HG02610 (cell line): ENCODE results near the gene ALDH8A1.
"Not testable (repeated sequence)": the region's sequence is repeated elsewhere in the genome, so short reads cannot be mapped to it uniquely, and the experiment has no call there.

Source experiments
- ATAC-seq: cut with Tn5 transposase; IDR thresholded peaks from one replicate; pipeline ENCODE4 v1.9.1; 2021; ENCODE audit warnings: mild to moderate bottlenecking, moderate library complexity; ENCODE audit not compliant: unreplicated experiment

ALDH8A1 gene

GRCh38 chr6:134920422-134920821 lies 29.5 kb downstream of the ALDH8A1 start:
- no peak for ATAC-seq

DNA sequence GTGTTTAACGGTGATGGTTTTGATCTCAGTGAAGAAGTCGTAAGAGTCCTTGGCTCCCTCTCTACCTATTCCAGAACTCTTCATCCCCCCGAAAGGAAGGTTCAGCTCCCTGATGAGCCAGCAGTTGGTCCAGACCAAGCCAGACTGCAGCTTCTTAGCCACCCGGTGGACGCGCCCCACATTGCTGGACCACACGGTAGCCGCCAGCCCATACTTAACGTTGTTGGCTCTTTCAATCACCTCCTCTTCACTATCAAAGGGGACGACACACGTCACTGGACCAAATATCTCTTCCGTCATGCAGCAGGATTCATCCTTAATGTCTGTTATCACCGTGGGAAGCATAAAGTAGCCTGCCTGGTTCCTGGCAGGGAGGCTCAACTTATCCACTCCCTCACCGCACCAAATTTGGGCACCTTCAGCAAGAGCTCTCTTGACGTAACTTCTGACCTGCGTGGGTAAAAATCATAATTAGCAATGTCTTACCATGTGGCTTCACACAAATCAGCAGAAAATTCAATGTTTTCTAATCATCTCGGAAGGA lies 31.4 kb downstream of the ALDH8A1 start:
- ATAC-seq: no peak

- ATAC-seq: no peak
Observed at GRCh38 chr6:134911547-134911946, 38.4 kb downstream of the ALDH8A1 start.

DNA sequence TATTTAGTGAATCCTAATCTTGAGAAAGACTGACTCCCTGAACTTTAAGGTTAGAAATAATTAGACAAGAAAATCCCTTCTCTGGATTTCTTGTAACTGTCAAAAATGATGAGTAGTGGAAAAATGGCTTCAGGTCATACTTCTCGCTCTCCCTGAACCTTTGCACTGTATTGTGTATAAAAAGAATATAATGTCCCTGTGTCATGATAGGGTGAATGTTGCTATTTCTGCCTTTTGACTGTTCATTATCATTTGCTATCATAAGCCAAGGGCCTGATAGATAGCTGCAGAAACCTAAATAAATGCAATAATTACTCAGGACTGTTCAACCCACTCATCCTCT lies 39.3 kb downstream of the ALDH8A1 start:
- no peak for ATAC-seq

DNA sequence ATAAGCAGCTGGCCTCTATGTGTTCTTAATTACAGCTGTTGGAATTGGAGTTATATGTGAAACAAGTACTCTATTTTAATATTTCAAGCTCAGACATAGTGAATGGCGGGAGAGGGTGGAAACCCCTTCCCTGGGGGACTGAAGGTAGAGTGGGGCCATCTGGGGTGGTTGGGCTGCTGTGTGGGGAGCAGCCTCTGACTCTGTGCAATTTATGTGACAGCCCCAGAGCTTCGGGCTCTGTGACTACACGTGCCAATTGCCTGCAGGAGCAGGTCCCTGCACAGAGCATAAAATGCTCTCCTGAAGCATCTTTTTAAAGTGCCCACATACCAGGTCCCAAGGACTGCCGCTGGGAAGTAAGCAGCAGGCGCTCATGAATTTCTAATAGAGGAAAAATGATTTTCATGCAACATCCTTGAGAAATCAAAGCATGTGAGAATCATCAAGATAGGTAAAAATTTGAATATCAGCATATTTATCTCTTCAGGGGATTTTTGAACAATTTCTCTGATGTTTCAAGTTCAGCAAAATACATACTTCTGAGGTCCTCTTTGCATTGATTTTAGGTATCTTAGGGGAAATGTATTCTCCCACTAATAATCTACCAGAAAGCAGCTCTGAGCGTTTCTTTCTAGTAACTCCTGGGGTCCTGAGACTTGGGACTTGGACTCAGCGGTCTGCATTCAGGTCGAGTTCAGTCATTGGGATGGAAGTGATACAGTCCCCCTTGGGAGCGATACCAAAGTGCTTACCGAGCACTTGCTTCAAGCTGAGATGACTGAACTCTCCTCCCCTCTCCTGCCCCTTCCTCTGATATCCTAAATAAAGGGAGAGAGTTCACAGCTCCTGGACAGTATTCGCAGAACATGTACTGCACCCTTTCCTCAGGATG lies 40.0 kb downstream of the ALDH8A1 start:
- no peak for ATAC-seq

- ATAC-seq: no peak
Observed at GRCh38 chr6:134908906-134909516, 40.9 kb downstream of the ALDH8A1 start.

GRCh38 chr6:134904731-134905130 lies 45.2 kb downstream of the ALDH8A1 start:
- not testable (repeated sequence) for ATAC-seq

- no peak for ATAC-seq
Observed at GRCh38 chr6:134903448-134903847, 46.5 kb downstream of the ALDH8A1 start.

GRCh38 chr6:134902936-134903335 lies 47.0 kb downstream of the ALDH8A1 start:
- ATAC-seq: no peak

- ATAC-seq: no peak
Observed at GRCh38 chr6:134902074-134902861, 47.6 kb downstream of the ALDH8A1 start.

DNA sequence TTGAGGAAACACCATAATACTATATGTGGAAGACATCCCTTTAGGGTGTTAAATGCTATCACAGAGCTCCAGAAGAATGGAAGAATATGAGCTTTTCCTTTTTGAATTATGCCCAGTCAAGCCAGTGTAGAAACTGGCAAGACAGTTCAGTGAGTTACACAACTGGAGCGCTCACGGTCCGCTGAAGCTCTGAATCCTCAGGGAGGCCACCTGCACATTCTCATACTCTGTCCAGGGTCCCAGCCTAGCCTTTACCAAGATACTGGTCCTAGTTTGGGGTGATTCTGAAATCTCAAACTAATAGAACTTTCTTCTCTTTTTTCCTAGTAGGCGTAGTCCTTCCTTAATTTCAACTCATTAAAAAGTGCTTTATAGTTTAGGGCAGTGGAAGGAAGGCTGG lies 51.3 kb downstream of the ALDH8A1 start:
- ATAC-seq: no peak

DNA sequence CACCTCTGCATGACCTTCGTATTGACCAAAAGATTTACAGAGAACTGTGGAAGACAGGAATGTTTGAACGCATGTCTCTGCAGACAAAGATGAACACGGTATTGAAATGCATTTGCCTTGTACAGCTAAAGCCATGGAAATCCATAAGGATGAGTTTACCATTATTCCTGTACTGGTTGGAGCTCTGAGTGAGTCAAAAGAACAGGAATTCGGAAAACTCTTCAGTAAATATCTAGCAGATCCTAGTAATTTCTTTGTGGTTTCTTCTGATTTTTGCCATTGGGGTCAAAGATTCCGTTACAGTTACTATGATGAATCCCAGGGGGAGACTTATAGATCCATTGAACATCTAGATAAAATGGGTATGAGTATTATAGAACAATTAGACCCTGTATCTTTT lies 51.7 kb downstream of the ALDH8A1 start:
- not testable (repeated sequence) for ATAC-seq

- ATAC-seq: no peak
Observed at GRCh38 chr6:134896910-134897309, 53.0 kb downstream of the ALDH8A1 start.

GRCh38 chr6:134894800-134895199 lies 55.1 kb downstream of the ALDH8A1 start:
- ATAC-seq: no peak

DNA sequence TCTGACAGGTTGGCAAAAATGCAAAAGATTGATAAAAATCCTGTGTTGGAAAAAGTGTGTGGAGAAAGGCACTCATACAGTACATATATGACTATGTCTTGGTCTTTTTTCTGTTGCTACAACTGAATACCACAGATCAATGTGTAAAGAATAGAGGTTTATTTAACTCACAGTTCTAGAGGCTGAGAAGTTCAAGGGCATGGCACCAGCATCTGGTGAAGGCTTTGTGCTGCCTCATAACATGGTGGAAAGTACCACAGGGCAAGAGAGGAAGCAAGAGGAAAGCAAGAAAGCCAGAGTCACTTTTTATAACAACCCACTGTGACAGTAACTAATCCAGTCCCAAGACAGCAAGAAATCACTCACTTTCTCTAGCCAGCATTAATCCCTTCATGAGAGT lies 57.5 kb downstream of the ALDH8A1 start:
- no peak for ATAC-seq

DNA sequence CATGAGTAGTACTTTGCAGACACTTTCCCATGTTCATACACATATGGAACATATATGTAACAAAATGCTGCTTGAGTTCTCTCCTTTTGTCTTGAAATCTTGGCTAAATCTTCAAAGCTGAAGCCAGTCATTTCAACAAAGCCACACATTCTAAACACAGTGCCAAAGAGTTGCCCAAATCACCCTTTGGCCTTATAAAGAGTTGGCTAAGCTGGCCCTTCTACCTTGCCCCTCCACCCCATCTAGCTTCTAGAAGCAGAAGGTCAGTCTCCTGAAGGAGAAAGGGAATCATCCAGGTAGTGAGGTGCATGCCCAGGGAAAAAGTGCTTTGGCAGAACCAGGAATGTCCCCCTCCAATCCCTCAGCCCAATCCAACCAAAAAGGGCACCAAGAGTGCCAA lies 58.3 kb downstream of the ALDH8A1 start:
- ATAC-seq: no peak

- ATAC-seq: no peak
Observed at GRCh38 chr6:134888316-134888715, 61.6 kb downstream of the ALDH8A1 start.

DNA sequence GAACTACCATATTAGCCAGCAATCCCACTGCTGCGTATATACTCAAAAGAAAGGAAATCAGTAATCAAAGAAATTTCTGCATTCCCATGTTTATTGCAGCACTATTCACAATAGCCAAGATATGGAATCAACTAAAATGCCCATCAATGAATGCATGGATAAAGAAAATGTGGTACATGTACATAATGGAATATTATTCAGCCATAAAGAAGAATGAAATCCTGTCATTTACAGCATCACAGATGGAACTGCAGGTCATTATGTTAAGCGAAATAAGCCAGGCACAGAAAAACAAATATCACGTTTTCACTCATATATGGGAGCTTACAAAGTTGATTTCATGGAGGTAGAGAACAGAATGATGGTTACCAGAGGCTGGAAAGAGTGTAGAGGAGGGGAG lies 65.1 kb downstream of the ALDH8A1 start:
- no peak for ATAC-seq

DNA sequence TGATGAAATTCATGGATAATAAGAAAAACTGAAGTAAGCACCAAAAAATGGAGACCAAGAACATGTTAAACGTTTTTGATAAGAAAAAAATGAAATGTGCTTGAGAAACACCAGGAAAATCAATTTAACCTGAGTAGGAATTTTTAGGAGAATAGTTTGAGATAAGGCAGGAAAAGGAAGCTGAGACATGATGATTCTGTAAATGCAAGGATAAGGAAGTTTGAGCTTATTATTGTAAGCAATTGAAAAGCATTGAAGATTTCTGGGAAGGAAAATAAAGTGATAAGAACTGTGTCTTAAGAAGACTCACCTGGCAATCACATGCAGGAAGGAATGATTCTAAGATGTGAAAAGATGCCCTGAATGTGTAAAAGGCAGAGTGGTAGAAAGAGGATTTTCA lies 66.6 kb downstream of the ALDH8A1 start:
- no peak for ATAC-seq

DNA sequence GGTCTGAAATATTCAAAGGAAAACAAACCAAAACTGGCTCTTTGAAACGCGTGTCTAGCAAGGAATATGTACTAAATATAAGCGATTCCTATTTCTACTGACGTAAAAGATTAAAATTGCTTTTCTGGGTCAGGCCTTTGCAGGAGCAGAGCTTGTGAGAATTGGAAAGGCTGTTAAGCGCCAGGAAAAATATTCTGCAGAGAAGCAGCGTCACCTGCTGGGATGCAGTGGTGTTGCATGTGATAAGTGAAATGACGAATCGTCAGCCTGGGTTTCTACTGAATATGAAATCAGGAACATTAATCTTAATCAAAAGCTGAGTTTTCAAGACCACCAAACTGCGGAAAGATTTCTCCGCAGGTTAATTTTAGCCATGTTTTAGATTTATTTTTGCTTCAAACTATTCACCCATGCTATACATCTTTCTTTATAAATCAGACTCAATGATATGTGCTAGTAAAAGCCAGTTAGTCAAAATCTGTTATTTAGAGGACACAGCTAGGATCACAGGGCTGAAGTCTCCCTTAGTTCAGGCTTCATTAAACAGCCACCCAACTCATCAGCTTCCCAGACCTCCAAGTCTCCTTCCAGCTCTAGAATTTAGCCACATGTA lies 67.4 kb downstream of the ALDH8A1 start:
- no peak for ATAC-seq
